GM19395 (cell line): ENCODE measurements around the gene PLXNB1.

ENCODE experiments used
- ATAC-seq: cut with Tn5 transposase; IDR thresholded peaks from one replicate; pipeline ENCODE4 v1.9.1; 2021; ENCODE audit warnings: mild to moderate bottlenecking, moderate library complexity; ENCODE audit not compliant: unreplicated experiment

The PLXNB1 gene

DNA sequence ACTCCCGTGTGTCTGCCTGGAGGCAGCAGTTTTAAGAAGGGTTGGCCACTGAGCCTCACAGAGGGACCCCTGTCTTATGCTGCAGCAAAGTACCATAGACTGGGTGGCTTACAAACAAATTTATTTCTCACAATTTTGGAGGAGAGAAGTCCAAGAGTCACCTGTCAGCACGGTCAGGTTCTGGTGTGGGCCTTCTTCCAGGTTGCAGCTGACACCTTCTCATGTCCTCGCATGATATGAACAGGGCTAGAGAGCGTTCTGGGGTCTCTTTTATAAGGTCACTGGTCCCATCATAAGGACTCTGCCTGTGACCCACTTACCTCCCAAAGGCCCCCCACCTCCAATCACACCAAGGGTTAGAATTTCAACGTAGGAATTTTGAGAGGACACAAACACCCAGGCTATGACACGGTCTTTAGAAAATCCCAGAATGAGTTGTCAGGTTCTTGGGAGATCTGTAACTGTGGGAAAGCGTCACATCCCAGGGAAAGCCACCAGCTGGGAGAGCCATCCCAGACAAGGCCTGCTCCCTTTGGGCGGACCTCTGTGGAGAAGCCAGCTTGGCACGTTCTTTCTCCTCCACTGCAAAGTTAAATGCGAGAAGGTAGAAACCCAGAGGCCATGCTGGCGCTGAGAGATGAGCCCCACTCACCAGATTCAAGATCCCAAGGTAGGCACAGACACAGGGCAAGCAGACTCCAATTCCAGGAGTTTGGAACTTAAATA is 58.1 kb downstream of the PLXNB1 start, which contains the start of gene FBXW12:
FBXW12 (plus strand) TSS at position 569 of the 726 bp plus-strand sequence. CDS start 549 bp downstream, outside the sequence.
- no peak for ATAC-seq

DNA sequence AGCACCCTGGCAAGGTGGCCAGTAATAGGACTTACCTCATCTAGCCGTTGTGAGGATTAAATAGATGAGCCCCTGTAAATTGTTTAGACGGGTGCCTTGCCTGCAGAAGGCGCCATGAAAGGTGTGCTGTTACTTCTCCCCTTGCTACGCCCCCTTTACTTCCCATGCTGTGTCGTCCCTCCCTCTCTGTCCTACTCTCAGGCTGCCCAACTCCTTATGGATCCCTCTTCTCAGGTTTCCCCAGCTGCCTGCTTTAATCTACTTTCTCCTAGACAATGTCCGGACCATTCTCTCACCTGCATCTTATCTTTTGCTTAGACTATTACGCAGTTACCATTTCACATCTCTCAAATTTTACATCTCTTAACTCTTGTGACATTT is 59.6 kb downstream of the PLXNB1 start:
- no peak for ATAC-seq

DNA sequence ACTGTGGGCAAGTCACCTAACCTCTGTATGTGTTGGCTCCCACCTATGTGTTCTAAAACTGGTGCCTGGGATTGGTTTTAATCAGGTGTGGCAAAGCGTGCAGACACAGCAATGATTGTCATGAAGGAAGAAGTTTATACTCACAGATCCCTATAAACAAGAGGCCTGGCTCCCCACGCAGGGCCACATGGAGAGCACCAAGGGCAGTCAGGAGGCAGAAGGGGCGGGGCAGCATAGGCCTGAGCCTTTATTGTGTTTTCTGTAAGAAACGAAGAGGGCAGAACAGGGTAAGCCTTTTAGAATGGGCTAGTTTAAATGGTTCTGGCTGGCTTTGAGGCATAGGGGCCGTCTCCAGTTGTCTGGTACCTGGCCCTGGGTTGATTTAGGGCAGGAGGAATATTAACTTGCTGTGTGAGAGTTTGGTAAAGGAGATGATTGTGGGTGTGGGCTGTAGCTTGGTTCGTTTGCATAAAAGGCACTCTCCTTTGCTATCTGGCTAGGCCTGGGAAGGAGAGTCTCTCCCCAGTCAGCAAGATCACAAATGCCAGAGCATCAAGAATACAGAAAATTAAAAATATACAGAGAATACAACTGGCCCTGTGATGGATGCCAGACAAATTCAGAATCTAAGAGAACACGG is 60.1 kb downstream of the PLXNB1 start:
- ATAC-seq, result no peak

DNA sequence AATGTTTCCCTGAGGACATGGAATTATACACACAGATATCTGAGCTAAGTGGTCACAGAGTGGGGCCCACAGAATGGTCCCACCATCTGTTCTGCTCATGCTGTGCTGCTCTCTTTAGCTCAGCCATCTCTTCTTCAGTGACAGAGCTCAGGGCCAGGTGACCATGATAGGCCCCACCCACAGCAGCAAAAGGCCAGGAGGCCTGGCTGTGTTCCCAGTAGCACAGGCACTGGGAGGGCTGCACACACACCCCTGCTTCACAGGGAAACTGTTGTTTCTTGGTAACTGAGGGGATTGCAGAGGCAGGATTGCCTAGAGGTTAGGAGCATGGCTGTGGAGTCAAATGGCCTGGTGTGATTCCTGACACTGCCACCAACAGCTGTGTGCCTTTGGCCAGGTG is 62.7 kb downstream of the PLXNB1 start:
- ATAC-seq, result no peak

DNA sequence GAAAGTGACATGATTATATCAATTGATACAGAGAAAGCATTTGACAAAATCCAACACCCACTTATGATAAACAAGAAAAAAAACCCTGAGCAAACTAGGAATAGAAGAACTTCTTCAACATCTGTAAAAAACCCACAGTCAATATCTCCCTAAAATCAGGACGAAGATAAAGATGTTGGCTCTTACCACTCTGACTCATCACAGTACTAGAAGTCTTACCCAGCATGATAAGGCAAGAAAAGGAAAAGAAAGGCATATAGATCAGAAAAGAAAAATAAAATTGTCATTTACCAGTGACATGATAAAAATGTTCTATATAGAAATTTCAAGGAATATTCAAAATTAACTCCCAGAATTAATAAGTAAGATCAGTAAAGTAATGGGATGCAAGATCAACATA is 65.0 kb downstream of the PLXNB1 start:
- ATAC-seq, result no peak

DNA sequence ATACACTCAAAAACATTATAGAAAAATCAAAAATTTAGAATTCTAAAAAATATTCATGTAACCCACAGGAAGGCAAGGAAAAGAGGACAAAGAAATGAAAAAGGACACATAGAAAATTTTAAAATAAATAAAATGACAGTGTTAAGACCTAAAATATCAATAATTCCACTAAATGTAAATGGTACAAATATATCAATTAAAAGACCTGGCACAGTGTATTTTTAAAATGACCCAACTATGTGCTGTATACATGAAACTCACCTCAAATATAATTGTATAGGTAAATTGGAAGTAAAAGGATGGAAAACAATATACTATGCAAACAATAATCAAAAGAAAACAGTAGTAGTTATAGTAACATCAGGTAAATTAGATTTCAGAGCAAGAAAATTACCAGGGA is 68.0 kb downstream of the PLXNB1 start:
- ATAC-seq, result no peak

DNA sequence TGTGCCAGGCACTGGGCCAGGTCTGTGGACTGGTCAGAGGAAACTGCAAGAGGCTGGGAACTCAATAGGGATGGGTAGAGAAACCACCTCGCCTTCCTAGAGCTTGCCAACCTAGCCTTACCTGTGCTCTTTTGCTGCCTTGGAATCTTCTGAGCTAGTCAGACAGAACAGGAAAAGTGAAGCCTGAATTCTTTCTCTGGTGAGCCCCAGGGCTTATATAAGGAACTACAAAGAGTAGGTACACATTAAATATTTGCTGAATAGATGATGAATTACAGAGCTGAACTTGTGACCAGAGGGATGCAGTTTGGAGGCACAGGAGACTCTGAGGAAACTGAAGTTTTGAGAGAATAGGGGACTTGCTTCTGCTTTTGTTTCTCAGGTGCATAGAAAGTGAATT is 73.5 kb downstream of the PLXNB1 start:
- ATAC-seq, result no peak

DNA sequence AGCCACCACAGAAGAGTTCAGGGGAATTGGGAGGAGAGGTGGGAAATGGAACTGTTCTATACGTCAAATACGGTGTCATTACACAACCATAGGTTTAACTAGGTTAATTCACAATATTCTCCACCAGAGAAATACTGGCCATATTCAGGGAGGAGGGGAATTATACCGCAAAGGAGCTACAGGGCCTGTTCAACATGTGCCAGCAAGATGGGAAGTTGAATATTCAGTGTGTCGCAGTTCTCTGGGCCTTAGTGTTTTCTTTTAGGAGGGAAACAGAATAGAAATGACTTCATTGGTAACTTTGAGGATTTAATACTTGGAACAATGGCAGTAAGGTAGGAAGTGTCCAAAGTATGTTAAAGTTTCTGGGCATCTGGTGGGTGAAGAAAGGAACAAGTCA is 75.9 kb downstream of the PLXNB1 start:
- ATAC-seq, result no peak
